Posterior cingulate gyrus (tissue), 11 donors: Measurements from ENCODE around the gene SMTNL2.
"Not testable (repeated sequence)": the region's sequence is repeated elsewhere in the genome, so short reads cannot be mapped to it uniquely, and the experiment has no call there.

ENCODE experiments used
- DNase-seq, 10 donors: peaks; one replicate each; pipeline versions ENCODE4 v3.0.0 to v3.0.0-alpha.2; 2020 to 2021; ENCODE audit warnings: mixed read lengths in 3 of 10
- intact Hi-C: fragments of 100-400 bp; cut with DNase I; formaldehyde crosslinking; loops from one replicate; pipeline ENCODE4 v1.15.1; 2023

Gene SMTNL2

GRCh38 chr17:4642286-4642685, 58.0 kb downstream of the SMTNL2 start:
- no peak for DNase-seq
- intact Hi-C loops, result no loop called here

- no peak for DNase-seq
- intact Hi-C loops, result no loop called here
Observed at GRCh38 chr17:4643676-4644075, 59.3 kb downstream of the SMTNL2 start.

- DNase-seq, result peak in 2 of 10 donors; percentile 15 to 35
- intact Hi-C loops, result no loop called here
Observed at GRCh38 chr17:4645642-4646041, 61.3 kb downstream of the SMTNL2 start.

GRCh38 chr17:4648741-4649140, 64.4 kb downstream of the SMTNL2 start:
- intact Hi-C loops, result no loop called here
- no peak for DNase-seq

DNA sequence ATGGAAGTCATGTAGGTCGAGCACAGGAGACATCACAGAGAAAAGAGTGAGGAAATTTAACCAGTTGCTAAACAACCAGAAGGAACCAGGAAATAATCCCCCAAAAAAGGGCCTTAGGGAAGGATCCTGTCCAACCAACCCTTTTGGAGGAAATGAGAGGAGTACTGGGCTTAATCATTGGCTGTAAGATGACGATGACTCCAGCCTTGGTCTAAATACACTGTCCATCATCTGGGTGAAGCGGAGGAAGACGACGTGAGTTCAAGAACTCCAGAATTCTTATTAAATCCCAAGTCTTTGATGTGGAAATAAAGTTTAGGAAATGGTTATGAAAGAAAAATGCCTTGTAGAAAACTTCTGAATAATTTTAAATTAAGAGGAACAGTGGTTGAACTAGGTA, 68.7 kb downstream of the SMTNL2 start:
- no peak for DNase-seq
- intact Hi-C loops, result no loop called here

- intact Hi-C loops, DNase-seq: not testable (repeated sequence)
Observed at GRCh38 chr17:4655933-4656332, 71.6 kb downstream of the SMTNL2 start.

GRCh38 chr17:4657678-4658077, 73.3 kb downstream of the SMTNL2 start:
- intact Hi-C loops, result no loop called here
- DNase-seq, result peak in 1 of 10 donors; percentile 47
